GM18868 (cell line): ENCODE measurements around the gene GABBR2.
"Not testable (repeated sequence)": the region's sequence is repeated elsewhere in the genome, so short reads cannot be mapped to it uniquely, and the experiment has no call there.

ENCODE experiments used
- ATAC-seq: cut with Tn5 transposase; IDR thresholded peaks from one replicate; pipeline ENCODE4 v1.9.1; 2021; ENCODE audit warnings: mild to moderate bottlenecking, moderate library complexity; ENCODE audit not compliant: unreplicated experiment

Gene GABBR2

GRCh38 chr9:98688710-98689495 lies 19.8 kb downstream of the GABBR2 start:
- no peak for ATAC-seq

GRCh38 chr9:98687911-98688310 lies 20.8 kb downstream of the GABBR2 start:
- no peak for ATAC-seq

DNA sequence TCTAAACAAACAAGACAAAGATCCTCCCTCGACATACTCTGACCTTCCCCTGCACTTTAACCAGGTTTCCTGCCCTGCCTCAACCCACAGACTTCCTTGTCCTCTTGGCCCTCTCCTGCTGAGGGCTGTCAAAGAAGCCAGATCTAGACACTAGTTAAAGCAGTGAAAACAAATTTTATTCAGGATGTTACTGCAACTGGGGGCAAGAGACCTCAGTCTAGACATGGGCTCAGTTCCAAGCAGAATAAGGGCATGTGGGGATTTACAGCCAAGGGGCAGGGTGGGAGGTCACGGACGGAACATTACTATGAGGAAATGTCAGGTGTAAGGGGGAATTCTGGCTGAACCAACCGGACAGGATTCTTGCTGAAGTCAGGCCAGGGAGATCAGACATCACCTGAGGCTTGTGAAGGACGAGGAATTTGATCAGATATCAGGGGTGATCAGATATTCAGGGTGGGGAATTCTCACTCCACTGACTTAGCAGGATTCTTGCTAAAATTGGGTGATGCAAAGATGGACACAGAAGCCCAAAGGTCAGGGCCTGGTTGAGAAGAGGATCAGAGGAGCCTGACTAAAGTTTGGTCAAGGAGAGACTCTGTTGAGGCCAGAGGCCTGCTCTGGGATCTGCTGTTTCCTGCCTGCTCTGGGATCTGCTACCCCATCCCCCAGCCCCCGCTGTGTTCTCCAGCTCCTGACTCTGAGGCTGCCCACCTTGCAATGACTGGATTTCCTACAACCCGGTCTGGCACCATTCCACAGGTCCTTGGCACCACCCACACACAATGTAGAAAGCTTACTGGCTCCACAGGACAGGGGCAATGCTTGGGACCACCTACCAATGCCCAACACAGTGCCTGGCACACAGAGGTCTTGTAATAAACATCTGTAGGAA lies 21.5 kb downstream of the GABBR2 start:
- ATAC-seq, result no peak

GRCh38 chr9:98684816-98685215 lies 23.9 kb downstream of the GABBR2 start:
- ATAC-seq, result not testable (repeated sequence)

DNA sequence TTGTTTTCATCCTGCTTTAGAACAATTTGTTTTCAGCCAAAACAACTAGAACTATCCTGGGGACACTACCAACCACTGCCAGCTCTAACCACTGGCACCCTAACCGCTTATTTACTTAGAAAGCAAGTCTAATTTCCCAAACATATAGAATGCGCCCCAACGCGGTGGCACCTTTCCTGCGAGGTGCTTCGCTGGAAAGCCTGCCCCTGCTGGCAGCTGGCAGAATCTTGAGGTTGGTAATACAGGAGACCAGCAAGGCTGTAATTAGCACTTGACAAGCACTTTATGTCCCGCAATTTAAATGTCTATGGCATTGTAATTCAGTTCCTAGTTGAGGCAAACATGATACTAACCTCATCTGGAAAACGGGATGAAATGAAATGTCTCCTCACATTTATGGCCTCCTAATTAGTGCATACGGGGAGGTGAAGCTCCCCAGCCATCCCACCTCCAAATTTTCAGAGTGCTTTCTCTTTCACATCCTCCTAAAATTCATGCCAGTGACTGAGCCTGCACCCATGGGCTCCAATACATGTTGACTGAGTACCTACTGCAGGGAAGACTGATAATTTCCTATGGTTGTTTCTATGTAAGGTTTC lies 30.4 kb downstream of the GABBR2 start:
- no peak for ATAC-seq

DNA sequence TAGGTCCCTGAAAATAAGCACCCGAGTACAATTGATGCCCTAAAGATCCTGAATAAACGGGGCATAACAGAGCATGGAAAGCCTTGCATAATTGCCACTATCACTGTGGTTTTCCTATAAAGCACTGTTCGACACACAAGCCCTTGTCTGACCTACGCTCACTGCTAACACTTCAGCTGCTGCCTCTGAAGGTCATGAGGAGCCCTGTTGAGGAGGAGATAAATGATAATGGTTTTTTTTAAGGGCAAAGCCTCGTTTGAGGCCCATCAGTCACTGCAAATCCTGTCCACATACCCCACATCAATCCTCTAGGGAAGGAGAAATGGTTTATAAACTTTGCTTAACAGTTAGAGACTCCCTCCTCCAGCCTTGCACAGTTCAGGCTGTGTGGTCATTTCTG lies 35.1 kb downstream of the GABBR2 start:
- no peak for ATAC-seq

DNA sequence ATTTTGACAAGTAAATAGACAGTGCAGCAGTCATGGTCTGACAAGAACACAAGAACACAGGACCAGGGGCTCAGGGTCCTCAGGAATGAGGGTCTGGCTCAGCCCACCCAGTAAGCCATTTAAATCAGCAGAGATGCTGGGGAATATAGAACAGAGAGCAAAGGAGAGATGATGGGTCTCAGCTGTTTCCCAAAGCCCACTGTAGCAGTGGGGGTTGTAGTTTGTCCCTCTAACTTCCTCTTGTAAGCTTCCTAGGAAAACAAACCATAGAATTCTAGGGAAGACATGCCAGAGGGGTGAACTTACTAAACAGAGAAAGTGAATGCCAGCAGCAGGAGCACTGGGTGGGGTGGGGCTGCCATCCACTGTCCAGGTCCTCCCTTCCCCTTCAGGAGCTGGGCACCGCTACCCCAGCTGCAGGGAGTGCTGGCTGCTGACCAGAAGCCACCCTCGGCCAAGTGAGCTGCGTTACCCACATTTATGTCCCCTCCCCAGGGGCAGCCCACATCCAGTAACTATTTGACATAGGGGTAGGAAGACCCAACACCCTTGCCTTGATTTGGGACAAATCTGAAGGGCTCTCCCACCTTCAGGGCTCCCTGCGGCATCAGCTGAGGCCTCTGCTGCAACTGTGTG lies 41.6 kb downstream of the GABBR2 start:
- no peak for ATAC-seq

GRCh38 chr9:98665501-98665900 lies 43.2 kb downstream of the GABBR2 start:
- no peak for ATAC-seq

DNA sequence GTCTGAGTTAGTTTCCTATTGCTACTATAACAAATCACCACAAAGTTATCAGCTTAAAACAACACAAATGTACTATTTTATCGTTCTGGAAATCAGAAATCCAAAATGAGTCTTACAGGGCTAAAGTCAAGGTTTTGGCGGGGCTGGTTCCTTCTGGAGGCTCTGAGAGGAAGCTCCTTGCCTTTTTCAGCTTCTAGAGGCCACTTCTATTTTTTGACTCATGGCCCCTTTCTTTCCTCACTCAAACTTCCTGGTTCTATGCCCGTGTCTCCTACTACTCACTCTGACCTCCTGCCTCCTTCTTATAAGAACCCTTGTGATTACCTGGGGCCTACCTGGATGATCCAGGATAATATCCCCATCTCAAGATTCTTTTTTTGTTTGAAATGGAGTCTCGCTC lies 48.2 kb downstream of the GABBR2 start:
- no peak for ATAC-seq

GRCh38 chr9:98658951-98659351 lies 49.8 kb downstream of the GABBR2 start:
- ATAC-seq, result no peak

- ATAC-seq, result no peak
Measured at GRCh38 chr9:98657897-98658296, 50.8 kb downstream of the GABBR2 start.

DNA sequence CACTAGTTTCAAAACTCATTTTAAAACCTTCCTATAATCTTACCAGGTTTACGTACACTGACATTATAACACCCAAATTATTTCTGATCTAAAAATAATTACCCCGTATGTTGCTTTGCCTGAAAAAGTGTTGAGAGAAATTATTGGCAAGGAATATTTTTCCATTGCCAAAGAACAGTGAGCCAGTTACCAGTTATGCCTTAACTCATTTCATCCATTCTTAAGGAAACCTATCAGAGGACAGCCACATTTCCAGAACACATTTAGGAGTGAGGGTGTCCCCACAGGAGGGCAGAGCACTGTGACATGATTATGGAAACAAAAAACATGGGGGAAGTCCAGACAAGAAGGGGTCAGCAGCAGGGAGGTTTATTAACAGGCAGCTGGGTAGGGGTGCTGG lies 52.2 kb downstream of the GABBR2 start:
- no peak for ATAC-seq

- not testable (repeated sequence) for ATAC-seq
Measured at GRCh38 chr9:98655428-98655827, 53.3 kb downstream of the GABBR2 start.

GRCh38 chr9:98654247-98654646 lies 54.5 kb downstream of the GABBR2 start:
- no peak for ATAC-seq

DNA sequence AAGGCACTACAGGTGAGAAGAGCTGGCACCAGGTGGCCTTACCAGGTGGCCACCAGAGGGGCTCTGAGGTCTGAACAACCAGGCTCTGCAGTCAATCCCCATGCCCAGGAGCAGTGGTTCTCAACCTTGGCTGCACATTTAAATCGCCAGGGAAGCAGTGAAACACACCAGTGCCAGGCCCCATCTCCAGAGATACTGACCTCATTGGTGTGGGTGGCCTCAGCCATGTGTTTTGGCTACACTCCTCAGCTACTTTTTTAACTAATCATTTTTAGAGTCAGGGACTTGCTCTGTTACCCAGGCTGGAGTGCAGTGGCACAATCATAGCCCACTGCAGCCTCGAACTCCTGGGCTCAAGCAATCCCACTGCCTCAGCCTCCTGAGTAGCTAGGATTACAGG lies 56.0 kb downstream of the GABBR2 start:
- ATAC-seq, result no peak

DNA sequence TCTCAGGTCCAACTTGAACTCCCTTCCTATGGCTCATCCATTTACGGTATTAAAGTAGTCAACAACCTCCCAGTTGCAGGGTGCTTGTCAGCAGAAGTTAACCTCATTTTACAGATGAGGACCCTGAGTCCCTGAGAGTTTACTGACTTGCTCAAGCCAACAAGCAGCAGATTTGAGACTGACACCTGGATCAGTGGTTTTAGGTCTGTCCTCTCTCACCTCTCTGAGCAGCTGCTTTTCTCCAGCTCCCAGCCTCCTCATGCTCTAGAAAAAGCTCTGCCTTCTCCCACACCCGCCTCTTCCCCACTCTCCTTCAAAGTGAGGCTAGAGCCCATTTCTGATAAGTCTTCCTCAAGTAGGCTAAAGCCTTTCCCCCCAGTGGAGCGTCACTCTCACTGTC lies 56.4 kb downstream of the GABBR2 start:
- ATAC-seq, result no peak

- ATAC-seq, result no peak
Measured at GRCh38 chr9:98647236-98647635, 61.5 kb downstream of the GABBR2 start.

DNA sequence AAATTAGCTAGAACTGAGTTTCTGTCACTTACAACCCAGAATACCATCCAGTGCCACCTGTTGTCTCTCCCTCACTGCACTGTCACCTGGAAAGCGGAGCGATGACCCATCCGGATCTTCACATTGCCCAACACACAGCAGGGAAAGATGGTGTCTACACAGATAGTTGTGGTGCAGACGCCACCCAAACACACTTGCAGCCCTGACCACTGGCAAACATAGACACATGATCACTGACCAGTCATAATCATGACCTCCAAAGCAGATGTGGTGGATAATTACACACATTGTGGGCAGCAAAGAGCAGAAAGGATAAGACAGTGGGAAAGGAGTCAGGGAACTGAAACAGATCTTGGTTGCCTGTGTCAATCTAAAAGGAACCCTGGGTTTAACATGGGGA lies 64.7 kb downstream of the GABBR2 start:
- no peak for ATAC-seq

DNA sequence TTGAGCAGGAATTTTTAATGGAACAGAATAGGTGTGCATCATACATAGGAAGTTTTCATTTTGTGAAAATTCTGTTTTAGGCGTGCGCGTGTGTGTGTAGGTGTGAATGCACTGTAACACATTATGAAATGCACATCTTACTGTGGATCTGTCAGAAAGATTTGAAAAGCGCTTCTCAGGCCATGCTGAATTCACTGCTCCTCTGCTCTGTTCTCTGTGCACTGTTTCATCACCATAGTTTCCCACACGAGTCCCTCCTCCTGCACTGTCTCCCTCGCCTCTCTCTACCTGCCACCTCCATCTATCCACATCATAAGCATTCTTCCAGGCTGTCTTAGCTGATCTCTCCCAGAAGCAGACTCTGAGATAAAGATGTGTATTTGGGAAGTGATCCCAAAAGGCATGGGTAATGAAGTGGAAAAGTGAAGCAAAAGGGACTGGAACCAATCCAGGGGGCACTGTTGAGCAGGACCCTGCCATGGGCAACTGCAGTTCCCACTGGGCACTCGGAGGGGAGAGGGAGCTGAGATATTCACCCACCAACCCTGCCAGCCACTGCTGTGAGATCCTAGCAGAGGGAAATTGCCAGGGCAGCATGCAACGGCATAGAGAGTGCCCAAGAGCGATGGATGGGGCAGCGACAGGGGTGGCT lies 65.9 kb downstream of the GABBR2 start:
- ATAC-seq, result no peak

- ATAC-seq, result no peak
Measured at GRCh38 chr9:98641695-98642094, 67.0 kb downstream of the GABBR2 start.

DNA sequence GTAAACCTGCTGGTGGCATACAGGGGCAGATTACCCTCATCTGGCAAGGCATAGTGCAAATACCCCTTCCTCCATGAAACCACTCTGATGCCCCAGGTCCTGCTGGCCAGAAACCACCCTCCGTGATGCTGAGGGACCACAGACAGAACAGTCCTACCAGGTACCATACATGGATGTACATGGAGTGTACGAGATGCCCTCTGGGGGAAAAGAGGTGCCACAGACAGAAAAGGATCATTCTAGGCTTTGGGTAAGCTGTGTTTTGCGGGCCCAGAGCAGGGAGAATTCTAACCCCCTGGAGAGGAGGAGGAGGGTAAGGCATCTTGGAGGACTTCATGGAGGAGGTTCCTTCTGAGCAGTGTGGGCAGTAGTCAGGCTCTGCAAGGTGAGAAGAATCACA lies 68.3 kb downstream of the GABBR2 start:
- no peak for ATAC-seq
